A549 (cell line): ENCODE measurements around the gene C10orf90. TPM values are rescaled to one million over a fixed set of nuclear protein-coding genes. Genes with fewer than 3 reads are reported as not detected.

Source experiments
- ATAC-seq, 2 experiments: fragments of 200-7000 bp in 1 of 2; fragments of >200 bp in 1 of 2; cut with Nextera tagmentation in 1 of 2; cut with Tn5 transposase in 1 of 2; 3 replicates each; pipeline versions ENCODE4 v1.8.0 to v1.9.1; 2018 to 2020; ENCODE audit warnings: mild to moderate bottlenecking in 1 of 2, moderate library complexity in 1 of 2
- CTCF ChIA-PET: fragments of 300-600 bp; sonication (Branson Sonifier 250); formaldehyde crosslinking; extraction: SDS; loops from one replicate; lab custom pipeline; 2021; ENCODE audit warnings: antibody characterized with exemption, inconsistent platforms; lab: Yijun Ruan, JAX
- POLR2A ChIA-PET: fragments of 350-600 bp; formaldehyde crosslinking; extraction: SDS; loops from one replicate; lab custom pipeline; 2021; ENCODE audit warnings: antibody characterized with exemption, inconsistent platforms; lab: Yijun Ruan, JAX
- DNase-seq, 2 experiments: peaks; one replicate each; pipeline versions ENCODE4 v3.0.0 to v3.0.0-alpha.2; 2011 to 2016; ENCODE audit warnings: low read depth in 1 of 2, low spot score in 1 of 2
- FAIRE-seq: peaks from 2 replicates; lab custom pipeline; 2011; peaks lifted over from hg19 to GRCh38; lab: Jason Lieb, UNC
- H3K27ac ChIP-seq, 2 experiments: fragments of >200 bp; sonication (Bioruptor Twin); formaldehyde crosslinking; 3 replicates each; pipeline ENCODE4 v1.5.1; 2016 to 2017
- H3K4me1 ChIP-seq: fragments of >200 bp; sonication (Bioruptor Twin); formaldehyde crosslinking; 3 replicates; pipeline ENCODE4 v1.6.1; 2016
- H3K4me2 ChIP-seq: fragments of >200 bp; sonication (Bioruptor Twin); formaldehyde crosslinking; 3 replicates; pipeline ENCODE4 v1.6.1; 2016
- H3K4me3 ChIP-seq: fragments of >200 bp; sonication (Bioruptor Twin); formaldehyde crosslinking; 3 replicates; pipeline ENCODE4 v1.5.1; 2016
- H3K9me3 ChIP-seq: fragments of >200 bp; sonication (Bioruptor Twin); formaldehyde crosslinking; 3 replicates; pipeline ENCODE4 v1.6.1; 2016
- CBX8 ChIP-seq: fragments of 200-600 bp; sonication (generic); IDR thresholded peaks from 2 replicates; pipeline ENCODE4 v1.6.1; 2016
- EHMT2 ChIP-seq: fragments of 200-600 bp; sonication (generic); IDR thresholded peaks from 2 replicates; pipeline ENCODE4 v1.6.1; 2016; ENCODE audit warnings: antibody characterized with exemption, low read depth, mild to moderate bottlenecking, moderate library complexity
- EP300 ChIP-seq, 2 experiments: fragments of >200 bp; sonication (Bioruptor Twin); formaldehyde crosslinking; IDR thresholded peaks; 2 replicates in 1 of 2; 3 replicates in 1 of 2; pipeline ENCODE4 v1.6.1; 2016 to 2017
- ESRRA ChIP-seq: fragments of 150-350 bp; IDR thresholded peaks from 2 replicates; pipeline ENCODE4 v1.6.1; 2014; ENCODE audit warnings: mild to moderate bottlenecking, low read length, borderline replicate concordance
- FOSB ChIP-seq: fragments of 250-450 bp; sonication (Bioruptor Pico); IDR thresholded peaks from 2 replicates; pipeline ENCODE4 v1.5.0; 2020; ENCODE audit warnings: mild to moderate bottlenecking, moderate library complexity
- GATA3 ChIP-seq: IDR thresholded peaks from 2 replicates; pipeline ENCODE4 v1.6.1; 2012; ENCODE audit warnings: borderline replicate concordance
- HEYL ChIP-seq: fragments of 250-450 bp; sonication (Bioruptor Pico); IDR thresholded peaks from 2 replicates; pipeline ENCODE4 v1.8.0; 2021; ENCODE audit warnings: mild to moderate bottlenecking, moderate library complexity
- HOXA7 ChIP-seq: fragments of 250-450 bp; sonication (Bioruptor Pico); IDR thresholded peaks from 2 replicates; pipeline ENCODE4 v1.5.0; 2020; ENCODE audit warnings: mild to moderate bottlenecking, moderate library complexity
- HOXB13 ChIP-seq: fragments of 250-450 bp; sonication (Bioruptor Pico); IDR thresholded peaks from 2 replicates; pipeline ENCODE4 v1.5.0; 2020; ENCODE audit warnings: low read depth, mild to moderate bottlenecking, moderate library complexity
- JUNB ChIP-seq: fragments of >200 bp; sonication (Bioruptor Twin); formaldehyde crosslinking; IDR thresholded peaks from 2 replicates; pipeline ENCODE4 v1.6.1; 2016
- KDM1A ChIP-seq: fragments of 200-600 bp; sonication (generic); IDR thresholded peaks from 2 replicates; pipeline ENCODE4 v1.6.1; 2016; ENCODE audit warnings: low read depth, mild to moderate bottlenecking
- NR3C1 ChIP-seq: fragments of >200 bp; sonication (Bioruptor Twin); formaldehyde crosslinking; IDR thresholded peaks from 3 replicates; pipeline ENCODE4 v1.6.1; 2017
- POLR2A ChIP-seq: IDR thresholded peaks from 2 replicates; pipeline ENCODE4 v1.6.1; 2012; ENCODE audit warnings: mild to moderate bottlenecking, low read length
- RARB ChIP-seq: fragments of 250-450 bp; sonication (Bioruptor Pico); IDR thresholded peaks from 2 replicates; pipeline ENCODE4 v1.8.0; 2021; ENCODE audit warnings: mild to moderate bottlenecking, moderate library complexity
- RCOR1 ChIP-seq: fragments of 150-350 bp; IDR thresholded peaks from 2 replicates; pipeline ENCODE4 v1.6.1; 2014; ENCODE audit warnings: antibody characterized with exemption, low read length, low read depth
- RFX5 ChIP-seq: fragments of 450-650 bp; IDR thresholded peaks from 2 replicates; pipeline ENCODE4 v1.7.1; 2014; ENCODE audit warnings: antibody characterized with exemption, mild to moderate bottlenecking, moderate library complexity
- TFCP2L1 ChIP-seq: fragments of 250-450 bp; sonication (Bioruptor Pico); IDR thresholded peaks from 2 replicates; pipeline ENCODE4 v1.5.0; 2021; ENCODE audit warnings: mild to moderate bottlenecking
- ZC3H11A ChIP-seq: fragments of 450-650 bp; IDR thresholded peaks from 2 replicates; pipeline ENCODE4 v1.6.1; 2014; ENCODE audit warnings: antibody characterized with exemption, mild to moderate bottlenecking
- ZFP36 ChIP-seq: fragments of 450-650 bp; IDR thresholded peaks from 2 replicates; pipeline ENCODE4 v1.6.1; 2014; ENCODE audit warnings: borderline replicate concordance; ENCODE audit not compliant: partially characterized antibody
- ZNF302 ChIP-seq: fragments of 250-450 bp; sonication (Bioruptor Pico); IDR thresholded peaks from 2 replicates; pipeline ENCODE4 v1.9.0; 2021; ENCODE audit warnings: inconsistent platforms, mild to moderate bottlenecking, moderate library complexity
- WGBS: methylation state at CpG from one replicate; pipeline ENCODE4 v1.1.6; 2017; ENCODE audit errors: missing lambda C conversion rate; 5-methylcytosine and 5-hydroxymethylcytosine counted together
- polyA plus RNA-seq, 4 experiments: library from polyadenylated mRNA; depleted of rRNA in 3 of 4; stranded (reverse); fragments of >200 nt; fragmentation: RNase III in 1 of 4; extraction: RNeasy Plus Mini Kit Qiagen cat#74134 plus additional on column Dnase treatment in 1 of 4; gene quantifications; 2 replicates in 3 of 4; 3 replicates in 1 of 4; pipeline ENCODE4 v1.2.3, GENCODE V29; 2011 to 2017
- TF ChIP-seq, protein P1 (sequence below): IDR thresholded peaks from 2 replicates; pipeline ENCODE4 v1.6.1; 2012; ENCODE audit warnings: low read depth, borderline replicate concordance
- TF ChIP-seq, protein P2 (sequence below): IDR thresholded peaks from 2 replicates; pipeline ENCODE4 v1.6.1; 2012
- TF ChIP-seq, protein P3 (sequence below): fragments of >200 bp; sonication (Bioruptor Twin); formaldehyde crosslinking; IDR thresholded peaks from 3 replicates; pipeline ENCODE4 v1.6.1; 2016
- TF ChIP-seq, protein P4 (sequence below): fragments of 250-450 bp; sonication (Bioruptor Pico); IDR thresholded peaks from 2 replicates; pipeline ENCODE4 v1.5.0; 2021; ENCODE audit warnings: mild to moderate bottlenecking, moderate library complexity, borderline replicate concordance

C10orf90 gene
- polyA plus RNA-seq, 2 of the 4 experiments (the other 2 are of a cell fraction) = 0.70 to 2.0 TPM

DNA sequence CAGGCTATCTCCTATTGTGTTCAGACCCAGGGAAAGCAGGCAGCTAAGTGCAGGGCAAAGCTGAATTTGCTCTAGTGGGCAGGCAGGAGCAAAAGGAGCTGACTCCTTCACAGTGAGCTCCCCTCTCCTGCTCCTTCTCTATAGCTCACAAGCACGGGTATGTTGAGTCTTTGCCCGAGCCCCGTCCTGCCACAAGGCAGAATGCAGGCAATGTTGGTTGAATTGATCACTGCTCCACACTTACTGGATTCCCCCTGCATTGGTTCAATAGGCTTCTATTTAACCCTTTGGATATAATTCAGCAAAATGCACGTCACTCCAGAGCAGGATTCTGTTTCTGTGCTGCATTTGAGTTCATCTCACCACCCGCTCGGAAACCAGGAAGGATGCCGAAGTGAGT lies 16.2 kb upstream of the C10orf90 start:
- H3K4me2 ChIP-seq = no peak overlapping the region
- H3K4me3 ChIP-seq = no peak overlapping the region
- 50% methylated on average over 7 of the region's 7 CpGs for WGBS
- no peaks in the 10 kb centered on the region for H3K4me1 ChIP-seq
- ChIA-PET CTCF (interaction anchor here (0.9 kb wide), 1 partner anchor 897 kb away, joined by 3 read pairs; no protein-coding TSS in a partner anchor), POLR2A (no interaction called here)
- ATAC-seq (peak; percentile 27 to 45; a peak in 1 of 6 replicates), DNase-seq (no peak), FAIRE-seq (no peak)
- TF ChIP-seq ZC3H11A = no peak
- TF ChIP-seq RFX5 = no peak
- TF ChIP-seq, protein P1, sequence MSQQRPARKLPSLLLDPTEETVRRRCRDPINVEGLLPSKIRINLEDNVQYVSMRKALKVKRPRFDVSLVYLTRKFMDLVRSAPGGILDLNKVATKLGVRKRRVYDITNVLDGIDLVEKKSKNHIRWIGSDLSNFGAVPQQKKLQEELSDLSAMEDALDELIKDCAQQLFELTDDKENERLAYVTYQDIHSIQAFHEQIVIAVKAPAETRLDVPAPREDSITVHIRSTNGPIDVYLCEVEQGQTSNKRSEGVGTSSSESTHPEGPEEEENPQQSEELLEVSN = no peak
- TF ChIP-seq, protein P2, sequence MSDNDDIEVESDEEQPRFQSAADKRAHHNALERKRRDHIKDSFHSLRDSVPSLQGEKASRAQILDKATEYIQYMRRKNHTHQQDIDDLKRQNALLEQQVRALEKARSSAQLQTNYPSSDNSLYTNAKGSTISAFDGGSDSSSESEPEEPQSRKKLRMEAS = no peak
- TF ChIP-seq, protein P3, sequence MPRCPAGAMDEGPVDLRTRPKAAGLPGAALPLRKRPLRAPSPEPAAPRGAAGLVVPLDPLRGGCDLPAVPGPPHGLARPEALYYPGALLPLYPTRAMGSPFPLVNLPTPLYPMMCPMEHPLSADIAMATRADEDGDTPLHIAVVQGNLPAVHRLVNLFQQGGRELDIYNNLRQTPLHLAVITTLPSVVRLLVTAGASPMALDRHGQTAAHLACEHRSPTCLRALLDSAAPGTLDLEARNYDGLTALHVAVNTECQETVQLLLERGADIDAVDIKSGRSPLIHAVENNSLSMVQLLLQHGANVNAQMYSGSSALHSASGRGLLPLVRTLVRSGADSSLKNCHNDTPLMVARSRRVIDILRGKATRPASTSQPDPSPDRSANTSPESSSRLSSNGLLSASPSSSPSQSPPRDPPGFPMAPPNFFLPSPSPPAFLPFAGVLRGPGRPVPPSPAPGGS = no peak
- TF ChIP-seq TFCP2L1 = no peak
- no peak for TF ChIP-seq EP300 (IDR thresholded peaks at IDR 0.05)
- TF ChIP-seq RCOR1 = no peak
- no peak for TF ChIP-seq JUNB
- TF ChIP-seq NR3C1 = no peak
- TF ChIP-seq HEYL (CRISPR knock-in tag) = no peak
- TF ChIP-seq HOXB13 (CRISPR knock-in tag) = no peak
- H3K9me3 ChIP-seq = no peaks in the 10 kb centered on the region
- H3K27ac ChIP-seq = no peak overlapping the region

DNA sequence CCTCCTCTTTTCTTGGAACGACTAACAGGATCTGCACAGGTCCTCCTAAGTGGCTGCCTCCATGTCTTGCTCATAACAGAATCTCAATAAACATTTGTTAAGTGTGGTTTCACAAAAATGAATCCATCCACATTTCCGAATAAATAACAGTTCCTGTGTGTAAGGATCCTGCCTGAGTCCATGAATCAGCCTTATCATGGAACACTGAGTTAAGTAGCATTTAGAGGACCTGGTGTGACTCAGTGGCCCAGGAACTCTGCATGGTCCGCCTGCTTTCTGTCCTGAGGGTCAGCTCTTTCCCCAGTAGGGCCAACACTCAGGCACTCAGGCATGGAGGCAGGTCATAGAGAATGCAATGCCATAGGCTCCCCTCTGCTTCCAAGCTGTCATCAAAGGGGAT lies 15.8 kb upstream of the C10orf90 start:
- no peak for DNase-seq
- no peaks in the 10 kb centered on the region for H3K9me3 ChIP-seq
- no peak overlapping the region for H3K4me3 ChIP-seq
- no peaks in the 10 kb centered on the region for H3K4me1 ChIP-seq
- ATAC-seq = peak in 1 of 2 experiments; percentile 41; a peak in 1 of 6 replicates
- FAIRE-seq = no peak
- ChIA-PET POLR2A (no interaction called here), CTCF (no interaction called here)
- no peak for TF ChIP-seq ZNF302 (CRISPR knock-in tag)
- TF ChIP-seq, protein P4, sequence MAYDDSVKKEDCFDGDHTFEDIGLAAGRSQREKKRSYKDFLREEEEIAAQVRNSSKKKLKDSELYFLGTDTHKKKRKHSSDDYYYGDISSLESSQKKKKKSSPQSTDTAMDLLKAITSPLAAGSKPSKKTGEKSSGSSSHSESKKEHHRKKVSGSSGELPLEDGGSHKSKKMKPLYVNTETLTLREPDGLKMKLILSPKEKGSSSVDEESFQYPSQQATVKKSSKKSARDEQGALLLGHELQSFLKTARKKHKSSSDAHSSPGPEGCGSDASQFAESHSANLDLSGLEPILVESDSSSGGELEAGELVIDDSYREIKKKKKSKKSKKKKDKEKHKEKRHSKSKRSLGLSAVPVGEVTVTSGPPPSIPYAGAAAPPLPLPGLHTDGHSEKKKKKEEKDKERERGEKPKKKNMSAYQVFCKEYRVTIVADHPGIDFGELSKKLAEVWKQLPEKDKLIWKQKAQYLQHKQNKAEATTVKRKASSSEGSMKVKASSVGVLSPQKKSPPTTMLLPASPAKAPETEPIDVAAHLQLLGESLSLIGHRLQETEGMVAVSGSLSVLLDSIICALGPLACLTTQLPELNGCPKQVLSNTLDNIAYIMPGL (CRISPR knock-in tag) = no peak
- TF ChIP-seq, all 56 proteins: peak for 0
- H3K4me2 ChIP-seq = no peak overlapping the region
- no peak overlapping the region for H3K27ac ChIP-seq
- WGBS = 6% methylated on average over 3 of the region's 3 CpGs

DNA sequence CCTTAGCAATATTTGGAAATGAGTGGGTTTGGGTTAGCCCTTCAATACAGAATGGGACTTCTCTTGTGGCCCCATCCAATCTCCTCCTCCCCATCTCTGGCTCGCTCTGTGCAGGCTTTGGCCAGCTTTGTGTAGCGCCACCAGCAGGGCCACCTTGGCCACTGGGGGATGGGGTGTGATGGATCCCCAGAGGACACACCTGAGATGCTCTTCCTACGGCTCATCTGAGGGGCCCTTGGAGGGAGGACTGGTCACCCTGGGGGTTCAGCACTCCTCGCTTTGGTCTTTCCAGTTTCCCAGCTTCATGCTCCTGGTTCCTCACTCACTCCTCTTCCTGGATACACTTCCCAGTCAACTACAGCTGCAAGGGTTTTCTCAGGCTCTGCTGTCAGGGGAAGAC lies 15.3 kb upstream of the C10orf90 start:
- 50% methylated on average over 3 of the region's 4 CpGs for WGBS
- ATAC-seq = no peak

DNA sequence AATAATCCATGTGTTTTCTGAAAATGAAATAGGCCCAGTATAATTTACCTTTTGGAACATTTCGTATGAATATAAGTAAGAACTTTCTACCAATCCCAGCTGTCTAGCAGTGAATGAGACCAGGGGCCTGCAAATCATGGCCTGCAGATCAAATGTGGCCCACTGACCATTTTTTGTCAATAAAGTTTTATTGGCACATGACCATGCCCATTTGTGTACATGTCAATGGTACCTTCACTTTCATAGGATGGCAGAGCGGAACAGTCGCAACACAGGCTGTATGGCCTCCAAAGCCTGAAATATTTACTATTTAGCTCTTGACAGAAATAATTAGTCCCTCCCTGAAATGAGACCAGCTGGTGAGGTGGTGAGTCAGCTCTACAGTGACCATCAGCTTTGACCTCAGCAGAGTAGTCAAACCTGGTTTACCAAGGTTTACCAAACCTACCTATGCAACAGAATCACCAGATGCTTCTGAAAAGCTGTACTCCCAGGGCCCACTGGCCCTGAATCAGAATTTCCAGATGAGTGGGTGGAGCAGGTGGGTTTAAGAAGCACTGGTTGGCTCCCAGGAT lies 13.8 kb upstream of the C10orf90 start:
- CTCF ChIA-PET = no interaction called here
- H3K4me2 ChIP-seq = no peak overlapping the region
- DNase-seq (no peak), ATAC-seq (no peak), FAIRE-seq (no peak)
- H3K4me3 ChIP-seq = no peak overlapping the region
- H3K9me3 ChIP-seq = no peaks in the 10 kb centered on the region
- no peak overlapping the region for H3K27ac ChIP-seq
- TF ChIP-seq ESRRA = no peak
- no peak for TF ChIP-seq POLR2A
- TF ChIP-seq HOXA7 (CRISPR knock-in tag) = no peak
- no peak for TF ChIP-seq KDM1A
- TF ChIP-seq, protein P1 = no peak
- no peak for TF ChIP-seq FOSB (CRISPR knock-in tag)
- no peak for TF ChIP-seq EHMT2
- no peak for TF ChIP-seq CBX8
- TF ChIP-seq NR3C1 = no peak
- no peak for TF ChIP-seq GATA3
- WGBS = 66% methylated on average over 3 of the region's 3 CpGs
- H3K4me1 ChIP-seq = no peaks in the 10 kb centered on the region
- POLR2A ChIA-PET = no interaction called here

More for the DNA sequence above, 15.3 kb upstream of the C10orf90 start:
- CTCF ChIA-PET = no interaction called here
- Histone ChIP-seq H3K4me1 (no peaks in the 10 kb centered on the region), H3K9me3 (no peaks in the 10 kb centered on the region), H3K4me2 (no peak overlapping the region), H3K27ac (no peak overlapping the region), H3K4me3 (no peak overlapping the region)
- DNase-seq = no peak
- POLR2A ChIA-PET = no interaction called here
- TF ChIP-seq POLR2A = no peak
- no peak for TF ChIP-seq FOSB (CRISPR knock-in tag)
- TF ChIP-seq ZFP36 = no peak
- TF ChIP-seq RARB (CRISPR knock-in tag) = no peak
- no peak for TF ChIP-seq EHMT2
- no peak for FAIRE-seq
